Endothelial cell of umbilical vein (primary cell): ENCODE data around the gene ADORA2A. TPM values are rescaled to one million over a fixed set of nuclear protein-coding genes. Genes with fewer than 3 reads are reported as not detected.

ENCODE experiments used
- BruUV-seq: library from RNA; stranded (reverse); fragments of 400-500 nt; replicated peaks from 2 replicates; lab custom pipeline; 2021; lab: Mats Ljungman, UMichigan
- CTCF ChIA-PET: fragments of 300-600, 350-600 bp; sonication (Branson Sonifier 250); formaldehyde crosslinking; loops from one replicate; lab custom pipeline; 2021; ENCODE audit warnings: antibody characterized with exemption, inconsistent platforms; lab: Charles Lee
- POLR2A ChIA-PET: fragments of 300-600, 350-600 bp; sonication (Branson Sonifier 250); formaldehyde crosslinking; loops from one replicate; lab custom pipeline; 2021; ENCODE audit warnings: antibody characterized with exemption, inconsistent platforms; lab: Charles Lee
- DNase-seq: peaks from one replicate; pipeline ENCODE4 v3.0.0-alpha.2; 2011; ENCODE audit warnings: low read depth, low spot score
- FAIRE-seq: peaks from 2 replicates; lab custom pipeline; 2011; peaks lifted over from hg19 to GRCh38; lab: Jason Lieb, UNC
- H2AFZ ChIP-seq: 2 replicates; pipeline ENCODE4 v1.6.0; 2012; ENCODE audit warnings: low read depth, low read length, control low read depth, inconsistent platforms
- H3K27ac ChIP-seq: 2 replicates; pipeline ENCODE4 v1.5.1; 2011; ENCODE audit warnings: low read depth, mild to moderate bottlenecking, control low read depth, low read length, moderate library complexity; ENCODE audit not compliant: insufficient read depth
- H3K27me3 ChIP-seq, 2 experiments: 2 replicates each; pipeline versions ENCODE4 v1.6.0 to v1.6.1; 2011; ENCODE audit warnings: low read length in 2 of 2, mixed read lengths in 1 of 2; ENCODE audit not compliant: control insufficient read depth in 2 of 2, insufficient read depth in 2 of 2
- H3K36me3 ChIP-seq, 2 experiments: 2 replicates in 1 of 2; 3 replicates in 1 of 2; pipeline ENCODE4 v1.5.1; 2011; ENCODE audit warnings: low read length in 2 of 2, mild to moderate bottlenecking in 1 of 2, moderate library complexity in 1 of 2; ENCODE audit not compliant: control insufficient read depth in 2 of 2, insufficient read depth in 2 of 2; ENCODE audit errors: extremely low read depth in 1 of 2
- H3K4me1 ChIP-seq: 3 replicates; pipeline ENCODE4 v1.5.1; 2011; ENCODE audit warnings: mild to moderate bottlenecking, low read length; ENCODE audit not compliant: control insufficient read depth, insufficient read depth; ENCODE audit errors: extremely low read depth
- H3K4me2 ChIP-seq: 2 replicates; pipeline ENCODE4 v1.6.1; 2011; ENCODE audit warnings: low read length, control low read depth, mixed read lengths; ENCODE audit not compliant: insufficient read depth
- H3K4me3 ChIP-seq, 3 experiments: fragments of 200-600 bp in 1 of 3; sonication (generic), shearing (Covaris generic) in 1 of 3; replicated peaks in 1 of 3; 2 replicates each; pipeline ENCODE4 v1.5.1; 2011 to 2016; ENCODE audit warnings: control low read depth in 3 of 3, low read length in 3 of 3, mild to moderate bottlenecking in 2 of 3, inconsistent platforms in 1 of 3, low read depth in 1 of 3, moderate library complexity in 1 of 3; ENCODE audit not compliant: insufficient read depth in 1 of 3
- H3K79me2 ChIP-seq: 2 replicates; pipeline ENCODE4 v1.6.0; 2012; ENCODE audit warnings: low read length, inconsistent platforms; ENCODE audit not compliant: control insufficient read depth, insufficient read depth
- H3K9ac ChIP-seq: replicated peaks from 2 replicates; pipeline ENCODE3; 2011; ENCODE audit warnings: low read length, control low read depth; ENCODE audit not compliant: insufficient read depth; ENCODE audit errors: extremely low read depth
- H3K9me1 ChIP-seq: replicated peaks from 3 replicates; pipeline ENCODE4 v1.6.0; 2011; ENCODE audit warnings: mild to moderate bottlenecking, low read length; ENCODE audit not compliant: control insufficient read depth, insufficient read depth; ENCODE audit errors: extremely low read depth
- H3K9me3 ChIP-seq: replicated peaks from 2 replicates; pipeline ENCODE4 v1.5.1; 2012; ENCODE audit warnings: low read length, inconsistent platforms; ENCODE audit not compliant: control insufficient read depth, insufficient read depth
- H4K20me1 ChIP-seq: replicated peaks from 2 replicates; pipeline ENCODE3; 2011; ENCODE audit warnings: mild to moderate bottlenecking, low read length; ENCODE audit not compliant: control insufficient read depth, insufficient read depth; ENCODE audit errors: extremely low read depth
- MAX ChIP-seq: IDR thresholded peaks from 2 replicates; pipeline ENCODE4 v1.6.1; 2011; ENCODE audit not compliant: insufficient read depth, insufficient read length
- POLR2AphosphoS5 ChIP-seq: IDR thresholded peaks from 2 replicates; pipeline ENCODE4 v1.6.1; 2012; ENCODE audit warnings: low read depth, mild to moderate bottlenecking, control low read depth, low read length, moderate library complexity; ENCODE audit not compliant: insufficient read depth
- dilution Hi-C: fragments of 300-500 bp; cut with MboI; formaldehyde crosslinking; loops from one replicate; pipeline ENCODE4 v1.15.0; 2019; ENCODE audit warnings: low sequenced_read_pairs; ENCODE audit not compliant: extremely low pct_ligation_motif_present
- intact Hi-C: fragments of 100-400 bp; cut with micrococcal nuclease; formaldehyde crosslinking; loops from one replicate; pipeline ENCODE4 v1.10.0; 2022
- polyA plus RNA-seq, 4 experiments: library from polyadenylated mRNA; depleted of rRNA in 3 of 4; stranded (reverse) in 3 of 4; unstranded in 1 of 4; fragments of >200 nt; gene quantifications; 2 replicates each; pipeline versions ENCODE4 v1.2.1 to v1.2.3, GENCODE V29; 2011 to 2012; ENCODE audit warnings: missing spikeins in 1 of 4
- total RNA-seq: library from RNA; stranded (reverse); gene quantifications from 2 replicates; pipeline ENCODE4 v1.2.3, GENCODE V29; 2021

Gene ADORA2A
- total and polyA plus RNA-seq, 2 donors (not counting 3 experiments of a cell fraction or from before 2014, with no cell fraction given), result 20.0 to 33.1 TPM

DNA sequence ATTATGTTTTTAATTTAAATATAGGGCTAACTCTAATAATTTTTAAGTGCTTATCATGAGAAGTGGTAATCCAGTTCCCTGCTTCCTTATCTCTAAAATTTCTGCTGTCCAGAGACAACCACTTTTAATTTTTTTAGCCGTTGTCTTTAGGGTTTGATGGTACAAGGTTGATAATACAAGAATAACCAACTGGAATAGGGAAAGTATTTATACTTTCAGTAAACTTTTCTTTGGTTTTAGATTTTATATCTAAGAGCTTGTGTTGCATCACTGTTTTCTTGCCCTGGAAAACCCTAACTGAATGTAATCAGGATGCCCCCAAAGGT lies 46.5 kb upstream of the ADORA2A start:
- ChIA-PET CTCF (interaction anchor here (1.0 to 2.9 kb wide), 2 partner anchors 10 to 22 kb away, joined by 4 to 12 read pairs; no protein-coding TSS in a partner anchor), POLR2A (no interaction called here)
- no peaks in the 10 kb centered on the region for H3K9me3 ChIP-seq
- TF ChIP-seq MAX (no peak), POLR2AphosphoS5 (no peak)
- H3K27ac ChIP-seq, result no peak overlapping the region
- no peak overlapping the region for H2AFZ ChIP-seq
- H3K4me1 ChIP-seq, result peaks cover 19% of the 10 kb centered on the region
- H3K79me2 ChIP-seq, result peaks cover 3% of the 10 kb centered on the region
- dilution Hi-C loops, result no loop called here
- no peaks in the 10 kb centered on the region for H3K36me3 ChIP-seq
- H4K20me1 ChIP-seq, result no peaks in the 10 kb centered on the region
- DNase-seq, result no peak
- BruUV-seq, result no TSS peak
- no peak overlapping the region for H3K4me2 ChIP-seq
- no peak overlapping the region for H3K4me3 ChIP-seq
- FAIRE-seq, result no peak
- H3K9me1 ChIP-seq, result no peaks in the 10 kb centered on the region
- intact Hi-C loops, result no loop called here
- no peak overlapping the region for H3K9ac ChIP-seq
- no peaks in the 10 kb centered on the region for H3K27me3 ChIP-seq

- H3K9me3 ChIP-seq, result no peaks in the 10 kb centered on the region
- no peak for TF ChIP-seq POLR2AphosphoS5
- H3K27ac ChIP-seq, result no peak overlapping the region
- no TSS peak for BruUV-seq
- H3K79me2 ChIP-seq, result peaks cover 5% of the 10 kb centered on the region
- H3K4me2 ChIP-seq, result no peak overlapping the region
- FAIRE-seq (no peak), DNase-seq (no peak)
- no peaks in the 10 kb centered on the region for H4K20me1 ChIP-seq
- POLR2A ChIA-PET, result no interaction called here
- peaks cover 19% of the 10 kb centered on the region for H3K4me1 ChIP-seq
- H3K27me3 ChIP-seq, result no peaks in the 10 kb centered on the region
- CTCF ChIA-PET, result interaction anchor here (1.1 kb wide), 1 partner anchor 18 kb away, joined by 3 read pairs; no protein-coding TSS in a partner anchor
- H2AFZ ChIP-seq, result no peak overlapping the region
- no peak overlapping the region for H3K4me3 ChIP-seq
- no peaks in the 10 kb centered on the region for H3K36me3 ChIP-seq
- no peaks in the 10 kb centered on the region for H3K9me1 ChIP-seq
- no peak overlapping the region for H3K9ac ChIP-seq
- intact Hi-C loops, result no loop called here
- dilution Hi-C loops, result no loop called here
Observed at GRCh38 chr22:24383061-24383460, 44.3 kb upstream of the ADORA2A start.
